GM19099 (cell line): ENCODE data around the gene USB1.

Source experiments
- POLR2A ChIP-seq: IDR thresholded peaks from 3 replicates; pipeline ENCODE4 v1.6.1; 2011; ENCODE audit warnings: low read depth; ENCODE audit not compliant: insufficient read length; ENCODE audit errors: extremely low read depth

USB1 gene

DNA sequence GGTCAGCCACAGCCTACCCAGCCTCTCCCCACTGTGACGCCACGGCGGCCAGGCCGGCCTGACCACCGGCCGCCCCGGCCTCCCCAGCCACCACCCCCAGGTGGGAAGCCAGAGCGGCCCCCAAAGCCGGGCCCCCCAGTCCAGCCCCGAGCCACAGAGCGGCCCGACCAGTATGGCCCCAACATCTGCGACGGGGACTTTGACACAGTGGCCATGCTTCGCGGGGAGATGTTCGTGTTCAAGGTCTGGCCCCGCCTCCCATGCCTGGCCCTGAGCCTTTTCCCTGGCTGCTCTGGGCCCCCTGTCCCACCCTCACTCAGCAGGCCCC is 40.4 kb downstream of the USB1 start:
- TF ChIP-seq POLR2A = no peak

DNA sequence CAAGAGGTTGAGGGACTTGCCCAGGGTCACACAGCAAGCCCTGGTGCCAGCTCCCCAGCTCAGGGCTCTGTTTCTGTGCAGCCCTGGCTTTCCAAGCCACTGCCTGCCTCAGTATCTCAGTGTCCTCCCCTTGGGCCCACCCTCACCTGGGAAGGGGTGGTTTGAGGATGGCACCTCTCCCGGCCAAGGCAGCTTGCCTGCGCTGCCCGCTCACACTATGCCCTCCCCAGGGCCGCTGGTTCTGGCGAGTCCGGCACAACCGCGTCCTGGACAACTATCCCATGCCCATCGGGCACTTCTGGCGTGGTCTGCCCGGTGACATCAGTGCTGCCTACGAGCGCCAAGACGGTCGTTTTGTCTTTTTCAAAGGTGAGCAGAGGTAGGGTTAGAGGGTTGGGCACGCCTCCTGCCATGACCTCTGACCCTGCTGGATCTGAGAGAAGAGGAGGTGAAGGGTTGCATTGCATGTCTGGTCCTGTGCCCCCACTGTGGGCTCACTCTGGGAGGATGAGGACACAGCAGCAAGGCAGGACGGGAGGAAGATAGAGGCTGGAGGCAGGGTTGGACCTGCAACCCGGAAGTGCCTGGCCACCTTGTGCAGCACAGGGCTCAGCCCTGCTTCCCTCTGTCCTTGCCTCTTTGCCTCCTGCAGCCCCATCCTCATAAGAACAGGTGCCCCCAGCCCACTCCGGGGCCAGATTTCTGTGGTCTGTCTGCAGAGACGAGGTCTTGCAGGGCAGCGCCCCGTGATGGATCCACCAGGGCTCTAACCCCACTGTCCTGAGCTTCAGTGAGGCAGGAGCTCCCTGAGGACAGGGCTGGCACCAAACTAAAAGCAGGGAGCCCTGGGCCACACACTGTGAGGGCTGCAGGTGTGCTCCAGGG is 41.0 kb downstream of the USB1 start:
- no peak for TF ChIP-seq POLR2A

GRCh38 chr16:58042886-58043515 is 41.8 kb downstream of the USB1 start:
- TF ChIP-seq POLR2A = no peak

- TF ChIP-seq POLR2A = no peak
Observed at GRCh38 chr16:58043571-58044155, 42.5 kb downstream of the USB1 start.

- no peak for TF ChIP-seq POLR2A
Observed at GRCh38 chr16:58044266-58045019, 43.2 kb downstream of the USB1 start.

- TF ChIP-seq POLR2A = no peak
Observed at GRCh38 chr16:58045096-58045495, 43.9 kb downstream of the USB1 start.

DNA sequence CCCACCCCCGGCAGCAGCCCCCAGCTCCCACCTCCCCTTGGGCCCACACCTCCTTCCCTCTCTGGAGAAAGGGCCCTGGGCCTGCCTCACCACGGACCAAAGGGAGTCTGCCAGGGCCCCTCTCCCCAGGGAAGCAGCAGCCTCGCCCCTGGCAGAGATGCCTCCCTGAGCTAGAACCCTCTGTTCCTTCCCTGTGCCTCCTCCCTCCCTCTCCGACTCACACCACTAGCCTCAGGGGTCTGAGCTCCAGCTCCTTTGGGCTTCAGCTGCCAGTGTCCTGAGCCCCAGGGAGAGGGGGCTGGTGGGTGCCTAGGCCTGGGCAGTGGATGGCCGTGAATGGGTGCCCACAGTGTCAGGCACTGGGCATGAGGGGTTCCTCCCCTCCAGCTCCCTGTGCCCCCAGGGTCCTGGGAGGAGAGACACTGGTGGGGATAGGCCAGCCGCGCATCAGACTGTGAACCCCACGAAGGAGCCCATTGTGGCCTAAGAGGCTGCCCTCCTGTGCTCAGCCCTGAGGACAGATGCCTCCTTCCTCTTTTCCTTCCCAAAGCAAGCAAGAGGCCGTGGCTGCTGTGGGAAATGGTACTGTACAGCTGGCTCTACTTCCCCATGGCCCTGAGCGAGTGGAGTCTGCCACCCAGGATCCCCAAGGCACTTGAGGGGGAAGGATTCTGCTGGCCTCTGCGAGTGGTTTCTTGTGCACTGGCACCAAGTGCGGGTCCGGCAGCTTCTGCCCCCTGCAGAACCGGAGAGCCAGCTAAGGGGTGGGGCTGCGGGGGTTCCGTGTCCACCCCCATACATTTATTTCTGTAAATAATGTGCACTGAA is 45.1 kb downstream of the USB1 start:
- no peak for TF ChIP-seq POLR2A

GRCh38 chr16:58046936-58047335 is 45.7 kb downstream of the USB1 start:
- TF ChIP-seq POLR2A = no peak

DNA sequence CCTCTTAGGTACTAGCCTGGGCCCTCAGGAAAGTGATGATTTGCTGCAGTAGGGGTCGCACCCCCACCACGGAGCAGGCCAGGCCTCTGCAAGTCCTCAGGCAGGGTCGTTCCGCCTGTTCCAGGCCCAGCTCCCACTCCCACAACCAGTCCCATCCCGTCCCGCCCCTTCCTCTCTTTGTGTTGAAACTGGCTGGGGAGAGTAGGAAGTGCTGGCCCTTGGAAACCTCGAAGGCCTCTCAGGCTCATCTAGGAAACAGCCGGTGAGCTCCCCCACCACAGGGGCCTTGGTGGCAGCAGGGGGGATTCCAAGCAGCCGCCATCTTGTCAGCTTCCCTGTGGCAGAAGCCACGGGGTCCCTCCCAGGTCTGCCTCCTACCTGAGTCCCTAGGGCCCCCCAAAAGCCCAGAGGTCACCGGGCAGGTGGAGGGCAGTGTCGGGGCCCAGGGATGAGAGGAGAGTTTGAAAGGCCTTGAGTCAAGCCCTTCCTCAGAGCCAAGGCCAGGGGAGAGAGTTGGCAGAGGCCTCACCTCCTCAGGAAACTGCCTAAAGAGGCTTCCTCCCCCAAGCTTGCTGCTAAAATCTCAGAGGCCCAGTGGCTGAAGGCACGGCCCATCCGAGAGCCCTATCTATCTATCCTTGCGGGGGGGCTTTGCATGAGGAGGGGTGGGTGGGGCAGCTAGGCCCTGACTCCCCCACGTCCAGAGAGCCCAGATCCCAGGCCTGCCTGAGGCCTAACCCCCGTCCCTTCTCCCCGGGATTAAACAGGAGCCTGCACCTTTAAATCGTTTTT is 46.5 kb downstream of the USB1 start:
- TF ChIP-seq POLR2A = no peak

DNA sequence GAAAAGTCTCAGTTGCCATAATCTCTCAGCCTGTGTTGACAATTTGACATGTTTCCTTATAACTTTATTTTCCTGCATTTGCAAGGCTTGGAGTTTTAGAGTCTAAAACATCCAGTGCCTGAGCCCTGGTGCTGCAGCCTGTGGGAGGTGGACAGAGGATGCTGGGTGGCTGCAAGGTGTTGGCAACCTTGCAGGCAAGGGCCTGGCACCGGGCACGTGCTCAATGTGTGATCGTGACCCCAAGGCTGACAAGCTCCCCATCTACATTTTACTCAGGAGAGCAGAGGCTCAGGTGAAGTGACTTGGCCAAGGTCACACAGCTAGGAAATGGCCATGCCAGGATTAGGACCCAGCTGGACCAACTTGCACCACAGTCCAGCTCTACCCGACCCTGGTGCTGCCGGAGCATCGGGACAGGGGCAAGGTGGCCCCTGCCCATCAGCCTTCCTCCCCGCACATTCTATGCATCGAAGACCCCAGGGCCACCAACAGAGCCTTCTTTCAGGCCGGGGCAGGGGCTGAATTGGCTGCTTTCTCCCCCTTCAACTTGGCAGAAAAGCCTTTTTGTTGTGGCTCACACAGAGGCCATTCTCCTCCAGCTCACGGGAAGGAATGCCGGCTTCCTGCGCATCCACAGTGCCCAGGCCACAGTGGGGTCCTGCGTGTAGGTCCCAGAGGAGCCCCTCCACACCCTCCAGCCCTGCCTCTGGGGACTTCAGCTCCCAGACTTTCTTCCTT is 47.5 kb downstream of the USB1 start:
- no peak for TF ChIP-seq POLR2A

DNA sequence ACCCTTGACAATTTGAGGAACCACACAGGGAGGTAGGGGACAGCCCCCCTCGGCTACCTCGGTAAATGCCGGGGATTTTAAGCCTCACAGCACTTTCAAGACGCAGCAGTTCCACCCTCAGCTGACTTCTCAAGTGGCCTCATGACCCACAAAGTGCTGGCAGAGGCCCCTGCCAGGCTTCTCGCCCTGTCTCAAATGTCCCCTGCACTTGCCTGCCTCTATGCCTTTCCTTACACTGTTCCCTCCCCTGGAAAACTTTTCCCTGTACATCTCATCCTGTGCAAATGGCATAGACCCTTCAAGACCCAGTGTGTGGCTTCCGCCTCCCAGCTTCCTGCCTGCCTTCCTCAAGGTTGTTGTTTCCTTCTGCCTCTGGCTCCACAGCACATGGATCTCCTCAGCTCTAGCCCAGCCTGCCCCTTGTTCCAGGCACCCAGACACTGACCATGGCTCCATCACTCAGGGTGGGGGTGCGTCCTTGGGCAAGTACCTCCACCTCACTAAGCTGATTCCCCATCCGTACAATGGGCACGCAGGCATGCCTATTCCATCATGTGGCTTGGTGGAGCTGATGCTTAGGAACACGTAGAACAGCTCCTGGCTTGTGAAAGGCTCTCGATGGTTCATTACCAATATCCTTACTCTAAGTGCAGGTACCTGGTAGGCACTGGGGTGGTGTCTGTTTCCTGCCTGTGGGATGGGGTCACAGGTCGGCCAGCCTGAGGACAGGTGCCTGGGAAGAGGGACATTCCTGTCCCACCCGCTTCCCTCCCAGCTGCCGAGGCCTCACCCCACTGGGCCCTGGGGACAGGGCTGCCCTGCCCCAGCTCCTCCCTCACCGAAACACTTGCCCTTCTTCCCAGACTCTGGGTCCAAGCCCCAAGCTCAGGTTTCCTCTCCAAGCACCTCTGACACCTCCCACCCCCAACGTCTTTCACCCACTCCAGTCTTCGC is 48.3 kb downstream of the USB1 start:
- TF ChIP-seq POLR2A = no peak

GRCh38 chr16:58051296-58051695 is 50.1 kb downstream of the USB1 start:
- no peak for TF ChIP-seq POLR2A
